Breast epithelium (tissue), 3 donors: Measurements from ENCODE around the gene MVB12B.

Experiments used
- POLR2A ChIP-seq: fragments of 450-650 bp; IDR thresholded peaks from one replicate; pipeline ENCODE4 v1.6.1; 2016; ENCODE audit warnings: antibody characterized with exemption, mild to moderate bottlenecking, moderate library complexity
- POLR2AphosphoS5 ChIP-seq, 3 donors: sonication (generic); formaldehyde crosslinking; IDR thresholded peaks; one replicate each; pipeline ENCODE4 v1.6.1; 2017; ENCODE audit warnings: antibody characterized with exemption in 3 of 3
- TF ChIP-seq, protein P1 (sequence below), 3 donors: fragments of 450-650 bp; IDR thresholded peaks; one replicate each; pipeline ENCODE4 v1.5.1; 2016 to 2017; ENCODE audit warnings: antibody characterized with exemption in 3 of 3, mild to moderate bottlenecking in 3 of 3, moderate library complexity in 3 of 3

- TF ChIP-seq, protein P1, sequence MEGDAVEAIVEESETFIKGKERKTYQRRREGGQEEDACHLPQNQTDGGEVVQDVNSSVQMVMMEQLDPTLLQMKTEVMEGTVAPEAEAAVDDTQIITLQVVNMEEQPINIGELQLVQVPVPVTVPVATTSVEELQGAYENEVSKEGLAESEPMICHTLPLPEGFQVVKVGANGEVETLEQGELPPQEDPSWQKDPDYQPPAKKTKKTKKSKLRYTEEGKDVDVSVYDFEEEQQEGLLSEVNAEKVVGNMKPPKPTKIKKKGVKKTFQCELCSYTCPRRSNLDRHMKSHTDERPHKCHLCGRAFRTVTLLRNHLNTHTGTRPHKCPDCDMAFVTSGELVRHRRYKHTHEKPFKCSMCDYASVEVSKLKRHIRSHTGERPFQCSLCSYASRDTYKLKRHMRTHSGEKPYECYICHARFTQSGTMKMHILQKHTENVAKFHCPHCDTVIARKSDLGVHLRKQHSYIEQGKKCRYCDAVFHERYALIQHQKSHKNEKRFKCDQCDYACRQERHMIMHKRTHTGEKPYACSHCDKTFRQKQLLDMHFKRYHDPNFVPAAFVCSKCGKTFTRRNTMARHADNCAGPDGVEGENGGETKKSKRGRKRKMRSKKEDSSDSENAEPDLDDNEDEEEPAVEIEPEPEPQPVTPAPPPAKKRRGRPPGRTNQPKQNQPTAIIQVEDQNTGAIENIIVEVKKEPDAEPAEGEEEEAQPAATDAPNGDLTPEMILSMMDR (IDR thresholded peaks at IDR 0.05) = no peak
- TF ChIP-seq POLR2A (no peak), POLR2AphosphoS5 (IDR thresholded peaks at IDR 0.05) (no peak)
Observed at GRCh38 chr9:126543490-126543889, 216.9 kb downstream of the MVB12B start.
